ENCODE data around the gene AXIN1. TPM values are rescaled to one million over a fixed set of nuclear protein-coding genes. Genes with fewer than 3 reads are reported as not detected.

The AXIN1 gene
- total RNA-seq = 16.6 and 30.8 TPM in 2 replicates

DNA sequence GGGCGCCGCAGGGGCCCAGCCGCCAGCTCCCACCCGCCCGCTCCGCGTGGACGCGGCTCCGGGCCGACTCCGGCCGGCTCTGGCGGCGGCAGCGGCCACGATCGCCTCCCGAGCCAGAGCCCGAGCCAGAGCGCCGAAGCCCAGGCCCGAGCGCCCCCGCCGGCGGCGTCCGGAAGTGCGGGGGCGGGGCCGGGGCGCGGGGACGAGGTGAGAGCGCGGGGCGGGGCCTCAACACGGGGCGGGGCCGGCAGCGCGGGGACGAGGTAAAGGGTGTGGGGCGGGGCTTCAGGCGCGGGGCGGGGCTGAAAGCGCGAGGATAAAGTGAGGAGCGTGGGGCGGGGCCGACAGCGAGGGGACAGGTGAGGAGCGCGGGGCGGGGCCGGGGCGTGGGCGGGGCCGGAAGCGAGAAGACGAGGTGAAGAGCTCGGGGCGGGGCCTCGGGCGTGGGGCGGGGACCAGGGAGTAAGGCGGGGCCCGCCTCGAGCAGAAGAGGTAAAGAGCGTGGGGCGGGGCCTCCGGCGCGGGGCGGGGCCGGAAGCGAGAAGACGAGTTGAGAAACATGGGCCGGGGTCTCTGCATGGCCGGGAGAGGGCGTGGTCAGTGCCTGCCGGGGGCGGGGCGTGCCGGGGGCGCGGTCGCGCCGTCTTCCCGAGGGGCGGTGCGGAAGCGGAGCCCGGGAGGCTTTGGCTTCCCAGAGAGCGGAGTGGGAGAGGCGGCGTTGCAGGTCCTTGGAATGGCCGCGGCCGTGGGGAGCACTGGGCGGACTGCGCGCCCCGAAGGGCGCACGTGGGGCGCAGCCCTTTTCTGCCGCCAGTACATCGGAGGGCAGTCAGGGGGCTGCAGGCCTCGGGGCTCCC lies at the start of gene AXIN1:
TSS of gene AXIN1 (minus strand) at position 177 of the 857 bp plus-strand sequence. CDS start 5,698 bp downstream, outside the sequence.

DNA sequence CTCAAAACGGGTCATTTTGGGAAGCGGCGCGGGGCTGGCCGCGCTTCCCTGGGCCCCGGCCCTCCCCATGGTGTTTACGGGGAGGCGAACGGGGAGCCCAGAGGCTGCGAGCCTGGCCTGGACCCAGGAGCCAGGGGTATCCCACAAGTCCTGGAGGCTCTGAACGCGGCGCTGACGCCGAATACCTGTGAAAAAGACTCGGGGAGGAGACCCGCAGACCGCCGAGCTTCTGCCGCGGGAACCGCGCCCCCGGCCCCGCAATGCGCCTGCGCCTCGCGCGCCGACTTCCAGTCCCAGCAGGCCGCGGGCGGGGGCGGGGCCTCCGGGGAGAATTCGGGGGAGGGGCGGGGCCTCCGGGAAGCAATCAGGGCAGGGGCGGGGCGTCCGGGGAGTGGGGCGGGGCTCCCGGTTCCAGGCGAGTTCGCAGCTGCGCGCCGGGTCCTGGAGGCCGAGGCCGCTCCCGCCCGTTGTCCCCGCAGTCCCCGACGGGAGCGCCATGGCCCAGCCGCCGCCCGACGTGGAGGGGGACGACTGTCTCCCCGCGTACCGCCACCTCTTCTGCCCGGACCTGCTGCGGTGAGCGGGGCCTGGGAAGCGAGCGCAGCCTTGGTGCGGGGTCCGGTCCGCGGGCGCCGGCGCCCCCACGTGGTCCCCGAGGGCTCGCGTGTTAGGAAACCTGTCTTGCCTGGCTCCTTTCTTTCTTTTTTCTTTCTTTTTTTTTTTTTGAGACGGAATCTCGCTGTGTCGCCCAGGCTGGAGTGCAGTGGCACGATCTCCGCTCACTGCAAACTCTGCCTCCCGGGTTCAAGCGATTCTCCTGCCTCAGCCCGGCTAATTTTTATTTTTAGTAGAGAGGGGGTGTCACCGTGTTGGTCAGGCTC lies 49.2 kb upstream of the AXIN1 start, which contains the start of gene DECR2:
TSS of gene DECR2 (plus strand) at position 418 of the 881 bp plus-strand sequence. CDS start at position 497, 79 bp downstream.

DNA sequence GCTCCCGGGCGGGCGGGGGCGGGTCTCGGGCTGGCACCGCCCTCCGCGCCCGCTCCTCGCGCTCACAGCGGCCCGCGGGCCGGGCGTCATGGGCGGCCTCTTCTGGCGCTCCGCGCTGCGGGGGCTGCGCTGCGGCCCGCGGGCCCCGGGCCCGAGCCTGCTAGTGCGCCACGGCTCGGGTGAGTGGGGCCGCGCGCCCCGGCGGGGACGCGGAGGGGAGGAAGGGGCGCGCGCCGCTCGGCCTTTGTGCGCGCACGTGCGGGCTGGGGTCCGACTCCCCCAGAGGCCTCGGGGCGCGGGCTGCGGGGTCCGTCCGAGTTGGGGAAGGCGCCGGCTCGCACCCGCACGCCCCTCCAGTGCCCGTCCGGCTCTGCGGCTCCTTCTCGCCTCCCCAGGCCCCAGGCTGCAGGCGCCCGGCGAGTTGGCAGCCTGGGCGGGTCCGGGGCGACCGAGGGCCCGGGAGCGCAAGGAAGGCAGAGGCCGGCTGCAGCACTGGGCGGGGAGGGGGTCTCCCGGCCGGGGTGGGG lies 44.7 kb upstream of the AXIN1 start, which contains the start of gene NME4:
TSS of gene NME4 (plus strand) at position 65 of the 527 bp plus-strand sequence. CDS start at position 89, 24 bp downstream.

DNA sequence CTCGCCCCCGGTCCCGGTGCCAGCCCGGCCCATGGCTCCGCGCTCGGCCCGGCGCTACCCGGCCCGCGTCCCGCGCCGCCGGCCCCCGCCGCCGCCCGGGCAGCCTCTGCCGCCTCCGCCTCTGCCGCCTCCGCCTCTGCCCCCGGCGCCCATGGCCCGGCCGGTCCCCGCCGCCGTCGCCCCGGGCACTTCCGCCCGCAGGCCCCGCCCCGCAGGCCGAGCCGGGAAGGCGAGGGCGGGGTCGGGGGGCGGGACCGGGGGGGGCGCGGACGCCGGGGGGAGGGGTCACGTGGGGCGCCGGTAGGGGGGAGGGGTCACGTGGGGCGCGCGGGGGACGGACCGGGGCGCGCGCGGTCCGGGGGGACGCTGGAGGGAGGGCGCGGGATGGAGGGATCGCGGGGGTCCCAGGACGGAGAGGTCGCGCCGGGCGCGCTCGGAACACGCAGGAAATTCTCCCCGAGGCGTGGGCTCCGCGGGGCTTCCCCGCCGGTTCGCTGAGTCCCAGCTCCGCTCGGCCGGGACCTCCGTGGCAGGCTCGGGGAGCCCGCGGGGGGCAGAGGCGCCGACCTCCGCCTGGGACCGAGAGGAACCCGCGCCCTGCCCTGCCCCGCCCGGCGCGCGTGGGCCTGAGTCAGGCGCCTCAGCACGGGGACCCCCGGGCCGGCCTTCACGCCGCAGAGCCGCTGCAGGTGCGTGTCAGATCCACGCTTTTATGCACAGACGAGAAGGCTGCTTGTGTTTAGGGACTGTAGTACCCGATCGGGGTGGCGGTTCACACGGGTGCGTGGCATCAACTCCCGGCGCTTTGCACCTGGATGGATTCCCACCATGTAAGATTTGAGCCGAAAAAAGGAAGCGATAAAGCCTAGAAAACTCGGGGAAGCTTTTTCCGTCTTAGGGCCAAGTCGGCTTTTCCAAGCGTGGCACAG lies 29.5 kb upstream of the AXIN1 start, which contains the start of gene PGAP6:
TSS of gene PGAP6 (minus strand) at position 190 of the 929 bp plus-strand sequence. CDS start at position 33, 157 bp downstream.

DNA sequence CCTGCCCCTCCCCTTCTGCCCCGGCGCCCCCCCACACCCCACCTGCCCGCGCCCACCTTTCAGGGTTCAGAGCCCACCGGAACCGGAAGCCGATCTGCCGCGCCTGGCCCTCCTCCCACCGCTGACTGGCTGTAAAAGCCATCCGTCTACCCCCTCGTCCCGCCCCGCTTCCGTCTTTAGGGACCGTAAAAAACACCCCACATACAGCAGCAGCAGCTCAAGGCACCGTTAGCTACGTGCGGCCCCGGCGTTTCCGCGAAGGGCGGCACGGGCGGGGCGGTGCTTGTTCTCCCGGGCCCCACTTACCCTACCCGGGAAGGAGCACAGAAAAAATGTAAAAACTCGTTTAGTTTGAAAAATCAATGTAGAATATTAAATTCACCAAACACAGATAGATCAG lies 17.9 kb upstream of the AXIN1 start, which contains the start of gene MRPL28:
TSS of gene MRPL28 (minus strand) at position 96 of the 400 bp plus-strand sequence. CDS start 320 bp downstream, outside the sequence.

GRCh38 chr16:283033-283805 lies 69.3 kb downstream of the AXIN1 start, which contains the start of gene PDIA2:
PDIA2 (plus strand) TSS chr16:283164; CDS start chr16:283170, 6 bp downstream.

GRCh38 chr16:280552-280951 lies 72.0 kb downstream of the AXIN1 start, which contains the start of gene ARHGDIG:
ARHGDIG (plus strand) TSS chr16:280591; CDS start chr16:280681, 90 bp downstream.

DNA sequence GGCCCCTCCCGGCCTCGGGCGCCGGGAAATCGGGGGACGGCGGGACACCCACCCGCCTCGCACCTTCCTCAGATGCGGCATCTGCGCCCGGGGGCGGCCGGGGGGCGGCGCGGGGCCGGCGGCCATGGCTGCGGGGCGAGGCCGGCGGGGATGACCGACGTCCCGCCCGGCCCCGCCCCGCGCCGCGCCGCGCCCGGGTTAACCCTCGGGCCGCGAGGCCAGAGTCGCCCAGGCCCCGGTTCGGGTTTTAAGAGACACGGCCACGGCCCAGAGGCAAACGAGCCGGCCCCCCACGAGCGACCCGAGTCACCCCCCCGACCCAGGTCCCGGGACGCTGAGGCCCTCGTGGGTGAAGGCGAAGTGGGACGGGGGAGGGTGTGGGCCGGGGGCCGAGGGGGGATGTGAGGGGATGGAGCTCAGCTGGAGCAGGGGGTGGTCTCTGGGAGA lies 76.7 kb downstream of the AXIN1 start, which contains the start of gene RGS11:
TSS of gene RGS11 (minus strand) at position 159 of the 447 bp plus-strand sequence. CDS start at position 126, 33 bp downstream.

Other genes starting within 250 kb of the AXIN1 start
- 10.1 and 17.8 TPM in 2 replicates for gene NPRL3, start 214.1 kb downstream of the AXIN1 start, total RNA-seq
- not detected in 2 replicates for gene HBZ, start 200.1 kb downstream of the AXIN1 start, total RNA-seq
- gene HBM, start 186.7 kb downstream of the AXIN1 start, total RNA-seq = not detected in 2 replicates
- not detected in 2 replicates for gene HBA2, start 179.8 kb downstream of the AXIN1 start, total RNA-seq
- not detected in 2 replicates for gene HBA1, start 176.0 kb downstream of the AXIN1 start, total RNA-seq
- gene HBQ1, start 172.3 kb downstream of the AXIN1 start, total RNA-seq = not detected in 2 replicates
- gene LUC7L, start 123.3 kb downstream of the AXIN1 start, total RNA-seq = 43.9 and 44.2 TPM in 2 replicates
- gene FAM234A, start 117.9 kb downstream of the AXIN1 start, total RNA-seq = 122 and 156 TPM in 2 replicates
- gene RGS11, start 76.8 kb downstream of the AXIN1 start, total RNA-seq = 1.8 and 2.4 TPM in 2 replicates
- 0.28 and 1.5 TPM in 2 replicates for gene ARHGDIG, start 72.1 kb downstream of the AXIN1 start, total RNA-seq
- 0.51 and 2.4 TPM in 2 replicates for gene PDIA2, start 69.6 kb downstream of the AXIN1 start, total RNA-seq
- 51.7 and 69.3 TPM in 2 replicates for gene MRPL28, start 17.8 kb upstream of the AXIN1 start, total RNA-seq
- gene PGAP6, start 29.3 kb upstream of the AXIN1 start, total RNA-seq = 59.7 and 107 TPM in 2 replicates
- gene NME4, start 44.5 kb upstream of the AXIN1 start, total RNA-seq = 63.2 and 80.6 TPM in 2 replicates
- gene DECR2, start 49.2 kb upstream of the AXIN1 start, total RNA-seq = 7.1 and 11.8 TPM in 2 replicates
- 18.7 and 32.6 TPM in 2 replicates for gene RAB11FIP3, start 72.9 kb upstream of the AXIN1 start, total RNA-seq
- 26.7 and 52.6 TPM in 2 replicates for gene CAPN15, start 175.0 kb upstream of the AXIN1 start, total RNA-seq
- gene PRR35, start 207.7 kb upstream of the AXIN1 start, total RNA-seq = not detected in 2 replicates
- 0.97 and 1.5 TPM in 2 replicates for gene NHLRC4, start 214.3 kb upstream of the AXIN1 start, total RNA-seq
- gene PIGQ, start 217.2 kb upstream of the AXIN1 start, total RNA-seq = 25.8 and 26.2 TPM in 2 replicates
- 11.3 and 15.8 TPM in 2 replicates for gene RAB40C, start 237.3 kb upstream of the AXIN1 start, total RNA-seq

Measured in smooth muscle cell of the umbilical artery (primary cell).